GM12864 (cell line): ENCODE data around the gene NEURL4.

Experiments
- DNase-seq: peaks from one replicate; pipeline ENCODE4 v3.0.0-alpha.2; 2011; ENCODE audit warnings: low read depth
- H3K4me3 ChIP-seq: 2 replicates; pipeline ENCODE4 v1.5.1; 2011; ENCODE audit warnings: mild to moderate bottlenecking, low read depth, low read length, control low read depth
- TF ChIP-seq, protein P1 (sequence below): IDR thresholded peaks from 2 replicates; pipeline ENCODE4 v1.5.1; 2011; ENCODE audit warnings: low read depth, mild to moderate bottlenecking, moderate library complexity, low read length, control low read depth, inconsistent platforms; ENCODE audit errors: missing control alignments

Gene NEURL4

DNA sequence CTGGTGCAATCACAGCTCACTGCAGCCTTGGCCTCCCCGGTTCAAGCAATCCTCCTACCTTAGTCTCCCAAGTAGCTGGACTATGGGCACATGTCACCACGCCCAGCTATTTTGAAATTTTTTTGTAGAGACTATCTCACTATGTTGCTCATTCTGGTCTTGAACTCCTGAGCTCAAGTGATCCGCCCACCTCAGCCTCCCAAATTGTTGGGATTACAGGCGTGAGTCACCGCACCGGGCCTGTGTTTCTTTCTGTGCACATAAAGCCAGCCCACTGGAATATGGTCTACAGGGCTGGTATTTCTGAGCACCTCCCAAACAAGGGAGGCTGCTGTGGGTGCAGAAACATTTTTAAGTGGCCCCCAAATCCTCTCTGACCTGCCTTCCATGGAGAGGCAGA, 34.2 kb upstream of the NEURL4 start:
- no peak for DNase-seq
- H3K4me3 ChIP-seq = no peak overlapping the region
- TF ChIP-seq, protein P1, sequence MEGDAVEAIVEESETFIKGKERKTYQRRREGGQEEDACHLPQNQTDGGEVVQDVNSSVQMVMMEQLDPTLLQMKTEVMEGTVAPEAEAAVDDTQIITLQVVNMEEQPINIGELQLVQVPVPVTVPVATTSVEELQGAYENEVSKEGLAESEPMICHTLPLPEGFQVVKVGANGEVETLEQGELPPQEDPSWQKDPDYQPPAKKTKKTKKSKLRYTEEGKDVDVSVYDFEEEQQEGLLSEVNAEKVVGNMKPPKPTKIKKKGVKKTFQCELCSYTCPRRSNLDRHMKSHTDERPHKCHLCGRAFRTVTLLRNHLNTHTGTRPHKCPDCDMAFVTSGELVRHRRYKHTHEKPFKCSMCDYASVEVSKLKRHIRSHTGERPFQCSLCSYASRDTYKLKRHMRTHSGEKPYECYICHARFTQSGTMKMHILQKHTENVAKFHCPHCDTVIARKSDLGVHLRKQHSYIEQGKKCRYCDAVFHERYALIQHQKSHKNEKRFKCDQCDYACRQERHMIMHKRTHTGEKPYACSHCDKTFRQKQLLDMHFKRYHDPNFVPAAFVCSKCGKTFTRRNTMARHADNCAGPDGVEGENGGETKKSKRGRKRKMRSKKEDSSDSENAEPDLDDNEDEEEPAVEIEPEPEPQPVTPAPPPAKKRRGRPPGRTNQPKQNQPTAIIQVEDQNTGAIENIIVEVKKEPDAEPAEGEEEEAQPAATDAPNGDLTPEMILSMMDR = no peak

DNA sequence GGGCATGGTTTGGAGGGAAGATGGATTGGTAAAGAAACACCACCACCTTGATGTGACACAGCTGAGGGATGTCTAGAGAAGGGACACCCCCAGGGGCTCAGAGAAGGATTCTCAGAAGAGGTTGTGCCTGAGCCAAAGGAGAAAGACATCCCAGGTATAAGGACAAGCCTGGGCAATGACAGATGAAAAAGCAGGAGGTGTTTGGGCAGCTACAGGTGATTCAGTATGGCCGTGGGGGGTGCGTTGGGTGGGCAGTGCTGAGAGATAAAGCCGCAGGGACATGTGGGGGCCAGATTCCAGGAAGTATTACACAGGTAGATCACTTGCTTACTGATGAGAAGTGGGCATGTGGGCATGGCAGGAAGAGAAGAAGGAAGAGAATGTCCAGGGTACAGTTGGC, 32.8 kb upstream of the NEURL4 start:
- H3K4me3 ChIP-seq = no peak overlapping the region
- no peak for DNase-seq
- TF ChIP-seq, protein P1 = no peak

DNA sequence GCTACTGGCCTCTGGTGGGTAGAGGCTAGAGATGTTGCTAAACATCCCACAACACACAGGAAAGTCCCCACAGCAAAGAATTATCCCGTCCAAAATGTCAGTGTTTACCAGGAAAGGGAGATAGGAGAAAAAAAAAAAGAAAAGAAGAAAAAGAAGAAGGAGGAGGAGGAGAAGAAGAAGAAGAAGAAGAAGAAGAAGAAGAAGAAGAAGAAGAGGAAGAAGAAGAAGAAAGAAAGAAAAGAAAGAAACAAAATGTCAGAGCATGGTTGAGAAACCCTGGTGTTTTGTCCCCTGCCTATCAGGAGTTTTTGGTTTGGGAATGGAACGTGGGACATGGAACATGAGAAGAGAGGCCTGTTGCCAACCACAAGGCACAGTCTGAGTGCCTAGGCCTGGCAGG, 28.2 kb upstream of the NEURL4 start:
- TF ChIP-seq, protein P1 = no peak
- DNase-seq = no peak
- H3K4me3 ChIP-seq = no peak overlapping the region

DNA sequence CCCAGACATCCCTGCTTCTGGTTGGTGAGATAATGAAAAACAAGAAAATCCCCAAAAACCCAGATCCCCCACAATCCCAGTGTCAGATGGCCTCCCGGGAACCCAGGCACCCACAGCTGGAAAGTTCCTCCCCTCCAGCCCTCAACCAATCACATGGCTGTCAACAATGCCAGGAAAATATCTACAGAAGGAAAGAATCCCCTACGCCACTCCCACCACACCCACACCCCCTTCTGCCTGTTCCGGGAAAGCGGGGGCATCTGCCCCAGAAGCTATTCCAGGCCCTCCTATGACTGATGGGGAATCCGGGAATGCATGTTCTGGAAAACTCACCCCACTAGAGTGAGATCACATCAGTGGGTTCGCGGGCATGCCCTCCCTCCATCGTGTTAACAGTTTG, 27.6 kb upstream of the NEURL4 start:
- TF ChIP-seq, protein P1 = no peak
- DNase-seq = no peak
- H3K4me3 ChIP-seq = no peak overlapping the region

DNA sequence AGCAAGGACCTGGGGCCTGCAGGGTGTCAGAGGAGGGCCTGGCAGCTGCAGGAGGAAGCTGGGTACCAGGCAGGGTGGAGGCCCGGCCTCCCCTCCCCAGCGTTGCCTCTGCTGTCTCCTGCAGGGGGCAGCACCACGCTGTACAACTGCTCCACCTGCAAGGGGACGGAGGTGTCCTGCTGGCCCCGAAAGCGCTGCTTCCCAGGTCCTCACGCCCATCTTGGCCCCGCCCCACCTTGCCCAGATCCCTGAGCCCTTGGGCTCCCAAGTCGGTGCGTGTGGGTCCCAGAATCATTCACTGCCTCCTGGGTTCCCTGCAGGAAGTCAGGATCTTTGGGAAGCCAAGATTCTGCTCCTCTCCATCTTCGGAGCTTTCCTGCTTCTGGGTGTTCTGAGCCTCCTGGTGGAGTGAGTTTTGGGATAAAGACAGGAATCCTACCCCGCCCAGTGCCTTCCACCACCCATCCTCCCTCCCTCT, 27.0 kb upstream of the NEURL4 start:
- TF ChIP-seq, protein P1 = peak; percentile 95
- no peak overlapping the region for H3K4me3 ChIP-seq
- peak; percentile 47 for DNase-seq

DNA sequence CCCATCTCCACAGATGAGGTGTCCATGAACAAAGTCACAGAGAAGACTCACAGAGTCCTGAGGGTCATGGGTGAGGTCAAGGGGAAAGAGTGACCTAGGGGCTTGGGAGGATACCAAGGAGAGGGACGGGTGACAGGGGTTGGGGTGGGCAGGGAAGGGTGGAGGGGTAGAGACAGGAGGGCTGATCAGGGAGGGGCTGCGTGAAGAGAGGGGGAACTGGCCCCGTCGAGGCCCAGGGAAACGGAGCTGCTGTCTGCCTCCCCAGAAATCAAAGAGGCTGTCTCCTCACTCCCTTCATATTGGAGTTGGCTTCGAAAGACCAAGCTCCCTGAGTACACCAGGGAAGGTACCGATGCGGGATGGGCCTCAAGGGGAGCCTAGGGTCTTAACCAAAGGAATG, 26.4 kb upstream of the NEURL4 start:
- TF ChIP-seq, protein P1 = no peak
- no peak for DNase-seq
- H3K4me3 ChIP-seq = no peak overlapping the region

DNA sequence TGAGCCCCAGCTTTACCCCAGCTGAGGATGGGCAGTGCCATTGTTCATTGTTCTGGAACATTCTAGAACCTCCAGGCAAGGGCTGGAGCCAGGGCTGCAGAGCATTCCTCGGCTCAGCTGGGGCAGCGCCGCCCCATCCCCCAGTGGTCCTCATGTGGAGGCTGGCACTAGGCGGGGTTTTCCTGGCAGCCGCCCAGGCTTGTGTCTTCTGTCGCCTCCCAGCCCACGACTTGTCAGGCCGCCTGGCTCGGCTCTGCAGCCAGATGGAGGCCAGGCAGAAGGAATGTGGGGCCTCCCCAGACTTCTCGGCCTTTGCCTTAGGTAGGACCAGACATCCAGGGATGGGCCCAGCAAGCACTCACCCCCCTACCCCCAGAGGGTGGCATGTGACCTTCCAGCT, 25.9 kb upstream of the NEURL4 start, which contains the start of gene TMEM95:
TMEM95 (plus strand) TSS at position 104 of the 400 bp plus-strand sequence; CDS start at position 153, 49 bp downstream.
- no peak within 1 kb of the TSS for H3K4me3 ChIP-seq
- TF ChIP-seq, protein P1 = no peak
- DNase-seq = no peak
